BJ (cell line): Measurements from ENCODE around the gene MTM1. TPM values are rescaled to one million over a fixed set of nuclear protein-coding genes. Genes with fewer than 3 reads are reported as not detected.
A peak's percentile ranks its signal among the peaks of the same experiment; 100 is the strongest.

ENCODE experiments used
- CTCF ChIA-PET: fragments of 350-600 bp; formaldehyde crosslinking; extraction: SDS; loops from one replicate; lab custom pipeline; 2021; ENCODE audit warnings: antibody characterized with exemption, inconsistent platforms; lab: Yijun Ruan, JAX
- POLR2A ChIA-PET: fragments of 300-600 bp; sonication (Branson Sonifier 250); formaldehyde crosslinking; extraction: SDS; loops from one replicate; lab custom pipeline; 2021; ENCODE audit warnings: antibody characterized with exemption; lab: Charles Lee
- DNase-seq: peaks from one replicate; pipeline ENCODE4 v3.0.0-alpha.2; 2011; ENCODE audit warnings: low read depth
- H3K27me3 ChIP-seq: 2 replicates; pipeline ENCODE4 v1.6.0; 2011; ENCODE audit warnings: low read length; ENCODE audit not compliant: control insufficient read depth, insufficient read depth
- H3K36me3 ChIP-seq: 2 replicates; pipeline ENCODE4 v1.5.1; 2011; ENCODE audit warnings: low read length; ENCODE audit not compliant: control insufficient read depth, insufficient read depth
- H3K4me3 ChIP-seq: 2 replicates; pipeline ENCODE4 v1.5.1; 2011; ENCODE audit warnings: low read depth, mild to moderate bottlenecking, control low read depth, low read length
- polyA plus RNA-seq: library from polyadenylated mRNA; depleted of rRNA; stranded (reverse); fragments of >200 nt; gene quantifications from 2 replicates; pipeline ENCODE4 v1.2.3, GENCODE V29; 2011
- TF ChIP-seq, protein P1 (sequence below): IDR thresholded peaks from 2 replicates; pipeline ENCODE4 v1.5.1; 2011; ENCODE audit warnings: low read depth, mild to moderate bottlenecking, control low read depth, inconsistent platforms, low read length, moderate library complexity; ENCODE audit not compliant: insufficient read depth

MTM1 gene
- polyA plus RNA-seq, 1 experiment = 2.6 TPM

DNA sequence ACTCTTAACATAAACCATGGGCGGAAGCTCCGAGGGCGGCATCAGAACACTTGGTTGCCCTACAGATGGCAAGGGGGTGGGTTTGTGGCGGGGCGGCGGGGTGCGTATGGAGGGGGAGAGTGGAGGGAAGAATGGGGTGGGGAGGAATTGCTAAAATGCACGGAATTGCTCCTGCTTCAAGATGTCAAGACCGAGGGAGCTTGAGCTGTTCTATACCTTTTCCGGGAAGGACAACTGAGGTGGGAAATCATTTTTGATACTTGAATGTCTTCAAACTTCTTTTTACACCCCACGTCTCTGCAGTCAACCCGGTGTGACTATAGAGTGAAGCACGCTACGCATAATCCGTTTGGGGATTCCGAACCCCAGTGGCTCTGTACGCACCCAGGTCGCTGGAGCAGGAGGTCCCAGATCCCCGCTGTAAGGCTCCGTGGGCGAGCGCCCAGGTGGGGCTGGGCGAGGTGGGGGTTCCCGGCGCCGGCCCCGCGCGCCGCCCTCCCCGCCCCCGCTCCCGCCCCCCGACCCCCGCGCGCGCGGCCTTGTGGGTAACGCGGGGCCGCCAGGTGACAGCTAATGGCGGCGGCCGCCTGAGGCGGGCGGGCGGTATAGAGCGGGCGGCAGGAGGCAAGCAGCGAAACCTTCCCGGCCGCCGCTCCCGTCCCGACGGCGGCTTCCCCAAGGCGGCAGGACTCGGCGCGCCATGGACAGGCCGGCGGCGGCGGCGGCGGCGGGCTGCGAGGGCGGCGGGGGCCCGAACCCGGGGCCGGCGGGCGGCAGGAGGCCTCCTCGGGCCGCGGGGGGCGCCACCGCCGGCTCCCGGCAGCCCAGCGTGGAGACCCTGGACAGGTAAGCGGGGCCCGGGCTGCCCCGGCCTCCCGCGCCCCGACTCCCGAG lies 124.7 kb downstream of the MTM1 start, which contains the start of gene MTMR1:
Gene MTMR1 (plus strand): TSS at position 566 of the 894 bp plus-strand sequence. CDS start 135 bp downstream, at position 701.
- POLR2A ChIA-PET = interaction anchor here (0.6 kb wide), 1 partner anchor 239 kb away, joined by 4 read pairs; no protein-coding TSS in a partner anchor

DNA sequence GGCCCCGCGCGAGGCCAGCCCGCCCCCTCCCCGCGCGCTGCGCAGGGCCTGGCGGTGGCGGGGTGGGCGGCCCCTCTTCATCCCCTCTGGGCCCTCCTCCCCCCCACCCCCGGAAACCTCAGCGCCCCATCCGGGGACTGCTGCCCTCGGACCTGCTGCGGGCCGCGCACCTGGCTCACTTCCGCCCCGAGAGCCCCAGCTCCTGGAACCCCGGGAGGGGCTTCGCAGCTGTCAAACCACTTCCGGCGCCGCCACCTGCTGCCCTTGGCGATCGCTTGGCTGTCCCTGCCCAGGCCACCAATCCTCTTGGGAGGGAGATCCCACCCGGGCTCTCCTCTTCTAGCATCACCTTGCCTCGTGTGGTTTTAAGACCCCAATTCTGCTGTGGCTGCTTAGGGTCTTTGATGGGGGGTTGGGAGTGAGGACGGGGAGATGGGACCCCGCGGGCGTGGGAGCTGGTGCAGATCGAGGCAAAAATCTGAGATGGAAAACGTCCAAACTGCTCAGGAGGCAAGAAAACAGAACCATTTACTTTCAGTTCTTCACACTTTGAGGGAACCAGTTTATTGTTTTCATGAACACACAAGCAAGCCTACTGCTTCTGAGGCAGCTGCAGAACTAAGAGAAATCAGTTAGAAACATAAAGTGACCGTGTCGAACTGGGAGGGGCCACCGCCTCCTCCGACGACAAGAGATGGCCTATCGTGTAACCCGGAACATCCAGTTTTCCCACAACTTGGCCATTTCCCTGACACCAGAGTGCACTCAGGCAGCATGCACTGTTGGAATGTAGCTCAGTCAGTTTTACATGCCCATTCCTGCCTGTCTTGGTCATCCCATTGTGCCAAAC lies 125.5 kb downstream of the MTM1 start:
- Histone ChIP-seq H3K4me3 (peak overlapping the region; percentile 51), H3K27me3 (no peaks in the 10 kb centered on the region), H3K36me3 (no peaks in the 10 kb centered on the region)
- DNase-seq = peak; percentile 61
- ChIA-PET POLR2A (interaction anchor here (0.6 kb wide), 1 partner anchor 240 kb away, joined by 4 read pairs; no protein-coding TSS in a partner anchor), CTCF (interaction anchor here (1.0 to 1.2 kb wide), 2 partner anchors 10 to 24 kb away, joined by 3 read pairs; no protein-coding TSS in a partner anchor)
- TF ChIP-seq, protein P1, sequence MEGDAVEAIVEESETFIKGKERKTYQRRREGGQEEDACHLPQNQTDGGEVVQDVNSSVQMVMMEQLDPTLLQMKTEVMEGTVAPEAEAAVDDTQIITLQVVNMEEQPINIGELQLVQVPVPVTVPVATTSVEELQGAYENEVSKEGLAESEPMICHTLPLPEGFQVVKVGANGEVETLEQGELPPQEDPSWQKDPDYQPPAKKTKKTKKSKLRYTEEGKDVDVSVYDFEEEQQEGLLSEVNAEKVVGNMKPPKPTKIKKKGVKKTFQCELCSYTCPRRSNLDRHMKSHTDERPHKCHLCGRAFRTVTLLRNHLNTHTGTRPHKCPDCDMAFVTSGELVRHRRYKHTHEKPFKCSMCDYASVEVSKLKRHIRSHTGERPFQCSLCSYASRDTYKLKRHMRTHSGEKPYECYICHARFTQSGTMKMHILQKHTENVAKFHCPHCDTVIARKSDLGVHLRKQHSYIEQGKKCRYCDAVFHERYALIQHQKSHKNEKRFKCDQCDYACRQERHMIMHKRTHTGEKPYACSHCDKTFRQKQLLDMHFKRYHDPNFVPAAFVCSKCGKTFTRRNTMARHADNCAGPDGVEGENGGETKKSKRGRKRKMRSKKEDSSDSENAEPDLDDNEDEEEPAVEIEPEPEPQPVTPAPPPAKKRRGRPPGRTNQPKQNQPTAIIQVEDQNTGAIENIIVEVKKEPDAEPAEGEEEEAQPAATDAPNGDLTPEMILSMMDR = no peak

More for the DNA sequence above, 124.7 kb downstream of the MTM1 start, which contains the start of gene MTMR1:
- TF ChIP-seq, protein P1 = no peak
- H3K4me3 ChIP-seq = peak within 1 kb of the TSS; percentile 51
- no peak for DNase-seq
- H3K27me3 ChIP-seq = no peaks in the 10 kb centered on the region
- H3K36me3 ChIP-seq = no peaks in the 10 kb centered on the region
- CTCF ChIA-PET = no interaction called here

DNA sequence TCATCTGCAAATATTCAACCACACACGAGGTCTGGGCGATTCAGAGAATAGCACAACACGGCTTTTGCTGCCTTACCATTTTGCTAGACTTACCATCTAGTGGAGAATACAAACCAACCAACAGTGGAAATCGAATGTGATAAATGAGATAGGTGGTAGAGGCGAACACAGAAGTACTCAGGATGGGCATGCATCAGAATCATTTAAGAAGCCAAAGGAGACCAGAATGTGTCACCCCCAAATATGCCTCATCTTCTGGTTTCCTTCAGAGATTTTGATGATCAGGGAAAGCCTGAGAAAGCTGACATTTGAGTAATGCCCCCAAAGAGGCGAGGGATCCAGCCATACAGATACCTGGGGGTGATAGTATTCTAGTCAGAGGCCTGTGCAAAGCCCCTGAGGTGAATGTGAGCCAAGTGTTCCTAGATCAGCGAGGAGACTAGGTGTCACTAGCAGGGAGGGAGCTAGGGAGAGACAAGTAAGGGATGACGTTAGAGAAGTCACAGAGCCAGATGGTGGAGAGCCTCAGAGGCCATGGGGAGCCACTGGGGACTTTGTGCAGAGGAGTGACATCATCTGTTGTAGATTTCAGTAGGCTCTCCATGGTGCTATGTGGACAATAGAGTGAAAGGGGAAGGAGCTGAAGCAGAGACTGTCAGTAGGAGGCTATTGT lies 126.5 kb downstream of the MTM1 start:
- Histone ChIP-seq H3K27me3 (no peaks in the 10 kb centered on the region), H3K4me3 (no peak overlapping the region), H3K36me3 (no peaks in the 10 kb centered on the region)
- POLR2A ChIA-PET = interaction anchor here (0.6 kb wide), 1 partner anchor 307 kb away, joined by 3 read pairs; no protein-coding TSS in a partner anchor
- no peak for DNase-seq
- CTCF ChIA-PET = interaction anchor here (0.5 to 1.2 kb wide), 3 partner anchors 11 to 711 kb away, joined by 3 read pairs; no protein-coding TSS in a partner anchor
- TF ChIP-seq, protein P1 = no peak

DNA sequence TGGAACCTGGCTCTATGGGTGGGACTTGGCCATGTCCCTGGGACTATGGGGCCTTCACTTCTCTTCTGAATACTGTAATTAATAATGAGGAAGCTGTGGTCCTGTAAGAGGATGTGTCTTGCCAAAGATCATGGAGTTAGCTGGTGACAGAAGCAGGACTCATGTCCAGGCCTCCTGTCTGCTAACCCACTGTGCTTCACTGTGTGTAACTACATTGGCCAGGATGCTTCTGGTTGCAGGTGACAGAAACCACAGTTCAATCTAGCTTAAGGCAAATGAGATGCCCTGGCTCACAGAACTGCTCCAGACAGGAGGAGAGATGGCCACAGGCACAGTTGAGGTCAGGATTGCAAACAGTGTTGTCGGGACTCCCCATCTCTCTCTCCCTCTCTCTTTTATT lies 127.9 kb downstream of the MTM1 start:
- TF ChIP-seq, protein P1 = no peak
- no peak for DNase-seq
- Histone ChIP-seq H3K36me3 (peaks cover 1% of the 10 kb centered on the region; the same call in 1 of the 2 replicates), H3K4me3 (no peak overlapping the region), H3K27me3 (no peaks in the 10 kb centered on the region)
- ChIA-PET CTCF (interaction anchor here (0.8 kb wide), 1 partner anchor 12 kb away, joined by 3 read pairs; no protein-coding TSS in a partner anchor), POLR2A (no interaction called here)
